Measurements from ENCODE around the gene NPIPA7. TPM values are rescaled to one million over a fixed set of nuclear protein-coding genes. Genes with fewer than 3 reads are reported as not detected.
"Not testable (repeated sequence)": the region's sequence is repeated elsewhere in the genome, so short reads cannot be mapped to it uniquely, and the experiment has no call there.

Gene NPIPA7
- polyA plus RNA-seq, 1 donor = 2.6 TPM

GRCh38 chr16:16420515-16420914, 41.6 kb downstream of the NPIPA7 start:
- not testable (repeated sequence) for DNase-seq

- not testable (repeated sequence) for DNase-seq
Observed at GRCh38 chr16:16425146-16425545, 46.2 kb downstream of the NPIPA7 start.

GRCh38 chr16:16431135-16431534, 52.2 kb downstream of the NPIPA7 start:
- DNase-seq = not testable (repeated sequence)

- DNase-seq = not testable (repeated sequence)
Observed at GRCh38 chr16:16434711-16435110, 55.8 kb downstream of the NPIPA7 start.

GRCh38 chr16:16441401-16441800, 62.5 kb downstream of the NPIPA7 start:
- not testable (repeated sequence) for DNase-seq

Other genes starting within 250 kb of the NPIPA7 start
- gene ABCC6, start 155.6 kb upstream of the NPIPA7 start, polyA plus RNA-seq (ENCODE audit: insufficient read length) = 2.1 TPM
- 29.3 TPM for gene NOMO3, start 146.6 kb upstream of the NPIPA7 start, polyA plus RNA-seq (ENCODE audit: insufficient read length)

Data from hindlimb muscle (tissue), 1 donor.